ENCODE results near the gene TTC6. TPM values are rescaled to one million over a fixed set of nuclear protein-coding genes. Genes with fewer than 3 reads are reported as not detected.

TTC6 gene
- total and polyA plus RNA-seq, 2 of the 4 experiments (the other 2 are of a cell fraction) = under 0.01 to 0.12 TPM

GRCh38 chr14:37590428-37591139, 4.8 kb upstream of the TTC6 start:
- Histone ChIP-seq H3K36me3 (ENCODE audit: control insufficient read depth, insufficient read depth, low read length) (no peaks in the 10 kb centered on the region), H4K5ac (ENCODE audit: low read depth, low read length) (no peak overlapping the region), H2BK120ac (ENCODE audit: low read depth, low read length) (no peak overlapping the region), H3K9me3 (ENCODE audit: control insufficient read depth, insufficient read depth, low read length) (peaks cover 19% of the 10 kb centered on the region; the same call in 1 of the 2 replicates), H3K4me1 (ENCODE audit: control insufficient read depth, insufficient read depth, low read length) (no peaks in the 10 kb centered on the region), H3K4ac (ENCODE audit: low read depth, low read length) (no peak overlapping the region), H3K27ac (ENCODE audit: insufficient read depth, low read length) (no peak overlapping the region), H4K91ac (ENCODE audit: insufficient read depth, low read depth, low read length) (no peak overlapping the region), H3K4me3 (ENCODE audit: insufficient read depth, low read depth, low read length) (no peak overlapping the region), H3K79me1 (ENCODE audit: low read depth in 1 of 2, low read length in 2 of 2) (no peaks in the 10 kb centered on the region), H3K9me1 (ENCODE audit: insufficient read depth, low read length) (no peaks in the 10 kb centered on the region), H2AK9ac (replicated peaks; ENCODE audit: low read depth, low read length, poor library complexity) (no peak overlapping the region), H2BK15ac (ENCODE audit: low read depth, low read length) (no peak overlapping the region), H3K56ac (ENCODE audit: extremely low read depth, insufficient read depth, low read length) (no peak overlapping the region), H2AFZ (replicated peaks; ENCODE audit: low read length, poor library complexity) (no peak overlapping the region), H3K23ac (ENCODE audit: low read depth, low read length) (no peak overlapping the region), H4K20me1 (ENCODE audit: insufficient read depth, low read length) (no peaks in the 10 kb centered on the region; the same call in 1 of the 2 replicates), H3K27me3 (ENCODE audit: control insufficient read depth, insufficient read depth, low read length) (peaks cover 72% of the 10 kb centered on the region), H3K9ac (ENCODE audit: low read depth, low read length) (no peak overlapping the region), H3K4me2 (ENCODE audit: low read depth, low read length) (no peak overlapping the region), H2BK20ac (ENCODE audit: low read depth, low read length) (no peak overlapping the region), H3K14ac (replicated peaks; ENCODE audit: low read depth, low read length) (no peak overlapping the region), H4K8ac (ENCODE audit: low read depth in 2 of 2, low read length in 2 of 2) (no peak overlapping the region), H3K18ac (ENCODE audit: low read depth, low read length) (no peak overlapping the region), H2AK5ac (ENCODE audit: low read depth, low read length) (no peak overlapping the region), H2BK5ac (ENCODE audit: low read depth, low read length, poor library complexity, severe bottlenecking) (no peak overlapping the region)
- ChIA-PET POLR2A (ENCODE audit: unreplicated experiment) (no interaction called here), CTCF (interaction anchor here (0.5 kb wide), 1 partner anchor 207 kb away, joined by 3 read pairs; no protein-coding TSS in a partner anchor)
- intact Hi-C loops (cut with micrococcal nuclease) = no loop called here
- dilution Hi-C loops (cut with HindIII; ENCODE audit: low sequenced_read_pairs, unreplicated experiment) = no loop called here
- DNase-seq (no peak), ATAC-seq (ENCODE audit: low read depth) (no peak)
- in situ Hi-C loops (cut with MboI; ENCODE audit: low sequenced_read_pairs) = no loop called here
- no CpG with 5 or more reads among the region's 4 CpGs for WGBS, 2 experiments (ENCODE audit: extremely low coverage in 2 of 2, insufficient read length in 1 of 2)
- BruUV-seq (replicated peaks) = TSS peak; percentile 53
- no peak for TF ChIP-seq RCOR1 (IDR thresholded peaks at IDR 0.05; ENCODE audit: insufficient replicate concordance, low read length)
- no peak for TF ChIP-seq RFX5 (IDR thresholded peaks at IDR 0.05; ENCODE audit: low read depth, low read length)
- TF ChIP-seq USF2 (IDR thresholded peaks at IDR 0.05; ENCODE audit: low read depth, low read length) = no peak
- TF ChIP-seq ELK1 (IDR thresholded peaks at IDR 0.05; ENCODE audit: borderline replicate concordance, low read depth, low read length) = no peak
- no peak for TF ChIP-seq NFE2L2 (IDR thresholded peaks at IDR 0.05; ENCODE audit: low read depth, low read length)
- no peak for TF ChIP-seq CEBPB (IDR thresholded peaks at IDR 0.05; ENCODE audit: low read depth, low read length)
- TF ChIP-seq MAFK (IDR thresholded peaks at IDR 0.05; ENCODE audit: low read depth, low read length) = no peak
- no peak for TF ChIP-seq MAZ (IDR thresholded peaks at IDR 0.05; ENCODE audit: borderline replicate concordance, low read depth, low read length)
- TF ChIP-seq MXI1 (IDR thresholded peaks at IDR 0.05; ENCODE audit: borderline replicate concordance, low read depth, low read length) = no peak

Measured in IMR-90 (cell line).